GM23248 (cell line): Measurements from ENCODE around the gene TP63.

Experiments
- EZH2 ChIP-seq: fragments of 200-600 bp; sonication (generic); IDR thresholded peaks from 2 replicates; pipeline ENCODE4 v1.6.1; 2018; ENCODE audit warnings: antibody characterized with exemption, mild to moderate bottlenecking; ENCODE audit not compliant: insufficient read depth, poor library complexity, severe bottlenecking
- EZH2phosphoT487 ChIP-seq: fragments of 200-600 bp; sonication (generic); IDR thresholded peaks from 2 replicates; pipeline ENCODE4 v1.6.1; 2018; ENCODE audit warnings: antibody characterized with exemption, moderate library complexity, mild to moderate bottlenecking, low read depth; ENCODE audit not compliant: insufficient read depth

DNA sequence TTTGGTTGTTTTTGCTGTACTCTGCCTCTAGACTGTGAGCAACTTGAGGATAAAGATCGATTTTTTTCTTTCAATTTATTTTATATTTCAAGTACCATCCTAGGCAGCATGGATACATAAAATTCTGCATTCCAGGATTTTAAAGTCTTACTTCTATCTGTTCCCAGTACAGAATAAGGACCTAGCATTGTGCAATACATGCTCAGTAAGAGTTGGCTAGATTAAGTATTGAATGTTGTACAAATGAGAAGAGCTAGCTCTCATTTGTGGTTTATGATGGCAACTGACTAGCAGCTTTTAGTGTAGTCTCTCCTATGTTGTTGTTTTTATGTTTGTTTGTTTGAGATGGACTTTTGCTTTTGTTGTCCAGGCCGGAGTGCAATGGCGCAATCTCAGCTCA, 222.7 kb downstream of the TP63 start:
- TF ChIP-seq EZH2 (no peak), EZH2phosphoT487 (no peak)
